OCI-LY1 (cell line): ENCODE measurements around the gene IMP3.

Source experiments
- H2AFZ ChIP-seq: fragments of 200-600 bp; sonication (generic), shearing (Covaris generic); 2 replicates; pipeline ENCODE4 v1.6.0; 2014; ENCODE audit warnings: antibody characterized with exemption, mild to moderate bottlenecking, low read length
- H3F3A ChIP-seq: fragments of 200-600 bp; sonication (generic), shearing (Covaris generic); 2 replicates; pipeline ENCODE4 v1.6.0; 2014; ENCODE audit warnings: mild to moderate bottlenecking, antibody characterized with exemption, low read length, moderate library complexity; ENCODE audit not compliant: insufficient read depth
- H3K27ac ChIP-seq: fragments of 200-600 bp; sonication (generic); 2 replicates; pipeline ENCODE4 v1.5.1; 2014; ENCODE audit warnings: low read length, mixed run types, mild to moderate bottlenecking, low read depth; ENCODE audit not compliant: poor library complexity, severe bottlenecking
- H3K27me3 ChIP-seq: fragments of 200-600 bp; sonication (generic); 2 replicates; pipeline ENCODE4 v1.6.0; 2014; ENCODE audit warnings: antibody characterized with exemption, mild to moderate bottlenecking, low read length, moderate library complexity; ENCODE audit not compliant: insufficient read depth
- H3K36me3 ChIP-seq: fragments of 200-600 bp; sonication (generic); 2 replicates; pipeline ENCODE4 v1.6.1; 2014; ENCODE audit warnings: mild to moderate bottlenecking, antibody characterized with exemption, low read length, moderate library complexity, mixed read lengths; ENCODE audit not compliant: insufficient read depth
- H3K4me1 ChIP-seq: fragments of 200-600 bp; sonication (generic); 2 replicates; pipeline ENCODE4 v1.5.1; 2014; ENCODE audit warnings: mild to moderate bottlenecking, low read length, moderate library complexity; ENCODE audit not compliant: insufficient read depth, severe bottlenecking
- H3K4me2 ChIP-seq: fragments of 200-600 bp; sonication (generic), shearing (Covaris generic); 2 replicates; pipeline ENCODE4 v1.6.1; 2014; ENCODE audit warnings: low read length
- H3K4me3 ChIP-seq: fragments of 200-600 bp; sonication (generic); 2 replicates; pipeline ENCODE4 v1.5.1; 2014; ENCODE audit warnings: low read length, low read depth, mild to moderate bottlenecking, mixed read lengths; ENCODE audit not compliant: poor library complexity, severe bottlenecking
- H3K79me2 ChIP-seq: fragments of 200-600 bp; shearing (Covaris generic); 2 replicates; pipeline ENCODE4 v1.6.1; 2016; ENCODE audit warnings: mixed run types, low read length, mixed read lengths; ENCODE audit not compliant: insufficient read depth
- H3K9ac ChIP-seq: fragments of 200-600 bp; sonication (generic), shearing (Covaris generic); 2 replicates; pipeline ENCODE4 v1.6.1; 2014; ENCODE audit warnings: mild to moderate bottlenecking, low read length, mixed read lengths
- H3K9me2 ChIP-seq: fragments of 200-600 bp; sonication (generic), shearing (Covaris generic); 2 replicates; pipeline ENCODE4 v1.6.1; 2014; ENCODE audit warnings: low read depth, mild to moderate bottlenecking, low read length, mixed read lengths
- H3K9me3 ChIP-seq: fragments of 200-600 bp; shearing (Covaris generic); 2 replicates; pipeline ENCODE4 v1.6.1; 2014; ENCODE audit warnings: low read length, mixed read lengths
- H4K20me1 ChIP-seq: fragments of 200-600 bp; sonication (generic), shearing (Covaris generic); 2 replicates; pipeline ENCODE4 v1.6.0; 2016; ENCODE audit warnings: mild to moderate bottlenecking, low read length; ENCODE audit not compliant: insufficient read depth
- CTCF ChIP-seq: fragments of 200-600 bp; sonication (generic), shearing (Covaris generic); IDR thresholded peaks from 2 replicates; pipeline ENCODE4 v1.5.1; 2017; ENCODE audit warnings: mild to moderate bottlenecking, antibody characterized with exemption, low read length, moderate library complexity, mixed read lengths
- EZH2 ChIP-seq: fragments of 200-600 bp; sonication (generic), shearing (Covaris generic); IDR thresholded peaks from 2 replicates; pipeline ENCODE4 v1.8.0; 2017; ENCODE audit warnings: borderline replicate concordance, mixed run types, mild to moderate bottlenecking, antibody characterized with exemption, low read length, moderate library complexity, mixed read lengths

IMP3 gene

DNA sequence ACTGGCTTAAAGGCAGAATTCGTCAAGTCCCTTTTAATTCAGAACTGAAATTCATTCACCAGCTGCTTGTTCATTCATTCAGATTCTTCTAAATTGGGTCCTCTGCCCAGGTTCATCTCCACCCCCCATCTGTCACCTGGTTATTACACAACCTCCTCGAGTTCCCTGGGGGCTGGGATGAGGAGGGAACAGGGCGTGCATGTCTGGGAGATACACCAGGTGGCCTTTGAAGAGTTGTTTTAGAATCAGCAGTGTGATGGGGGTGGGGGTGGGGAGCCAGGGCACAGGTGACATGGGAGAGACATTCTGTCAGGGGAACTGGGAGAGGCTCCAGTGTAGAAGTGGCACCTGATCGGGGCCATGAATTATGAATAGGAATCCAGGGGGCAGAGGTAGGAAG is 15.9 kb upstream of the IMP3 start:
- Histone ChIP-seq H3F3A (no peaks in the 10 kb centered on the region), H3K9me2 (no peaks in the 10 kb centered on the region), H3K4me1 (no peaks in the 10 kb centered on the region), H3K27me3 (peaks cover 9% of the 10 kb centered on the region; the same call in 1 of the 2 replicates), H4K20me1 (no peaks in the 10 kb centered on the region), H3K79me2 (no peaks in the 10 kb centered on the region), H3K4me2 (no peak overlapping the region), H2AFZ (no peak overlapping the region), H3K4me3 (no peak overlapping the region), H3K9me3 (no peaks in the 10 kb centered on the region), H3K27ac (no peak overlapping the region), H3K9ac (no peak overlapping the region), H3K36me3 (no peaks in the 10 kb centered on the region)
- TF ChIP-seq CTCF: no peak
- TF ChIP-seq EZH2: no peak

DNA sequence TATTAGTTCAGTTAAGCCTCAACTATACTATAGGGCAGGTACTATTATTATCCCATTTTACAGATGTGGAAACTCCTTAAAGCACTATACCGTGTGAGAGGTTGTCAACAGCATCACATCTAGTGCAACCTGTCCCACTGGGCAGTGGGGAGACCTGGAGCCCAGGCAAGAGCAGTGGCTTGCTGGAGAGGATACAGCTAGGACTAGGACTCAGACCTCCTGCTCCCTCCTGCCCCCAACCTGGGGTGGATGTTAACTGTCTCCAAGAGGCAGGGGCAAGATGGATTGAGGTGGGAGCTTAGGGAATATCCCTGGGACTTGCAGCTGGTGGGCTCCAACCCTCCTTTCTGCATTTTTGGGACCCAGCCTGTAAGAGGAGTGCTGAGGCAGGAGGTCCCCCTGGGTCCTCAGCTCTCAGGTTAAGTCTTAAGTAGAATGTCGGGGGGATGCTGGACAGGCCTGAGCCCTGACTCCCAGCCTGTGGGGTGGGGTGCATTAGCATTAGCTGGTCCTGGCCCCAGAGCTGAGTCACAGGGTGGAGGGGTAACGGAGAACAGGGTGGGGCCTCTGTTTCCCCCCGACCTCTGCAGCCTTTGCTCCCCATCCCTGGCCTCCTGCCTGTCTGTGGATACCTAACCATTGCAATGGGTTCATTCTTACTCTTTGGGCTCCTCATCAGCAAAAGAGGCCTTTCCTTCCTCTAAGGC is 14.3 kb upstream of the IMP3 start:
- no peaks in the 10 kb centered on the region for H3F3A ChIP-seq
- H3K9me2 ChIP-seq: no peaks in the 10 kb centered on the region
- TF ChIP-seq EZH2 (no peak), CTCF (no peak)
- no peaks in the 10 kb centered on the region for H3K9me3 ChIP-seq
- no peak overlapping the region for H3K4me2 ChIP-seq
- no peak overlapping the region for H2AFZ ChIP-seq
- H3K27ac ChIP-seq: no peak overlapping the region
- no peaks in the 10 kb centered on the region for H3K36me3 ChIP-seq
- H3K9ac ChIP-seq: no peak overlapping the region
- no peaks in the 10 kb centered on the region for H3K79me2 ChIP-seq
- H3K4me1 ChIP-seq: no peaks in the 10 kb centered on the region
- no peak overlapping the region for H3K4me3 ChIP-seq
- peaks cover 6% of the 10 kb centered on the region; the same call in 1 of the 2 replicates for H3K27me3 ChIP-seq
- H4K20me1 ChIP-seq: no peaks in the 10 kb centered on the region

GRCh38 chr15:75653347-75653913 is 13.4 kb upstream of the IMP3 start:
- TF ChIP-seq CTCF: no peak
- no peak for TF ChIP-seq EZH2
- Histone ChIP-seq H3K27ac (no peak overlapping the region), H3K9me2 (no peaks in the 10 kb centered on the region), H3K9ac (no peak overlapping the region), H3F3A (no peaks in the 10 kb centered on the region), H3K4me1 (no peaks in the 10 kb centered on the region), H3K79me2 (no peaks in the 10 kb centered on the region), H3K27me3 (peaks cover 6% of the 10 kb centered on the region; the same call in 1 of the 2 replicates), H3K4me3 (no peak overlapping the region), H2AFZ (no peak overlapping the region), H3K36me3 (no peaks in the 10 kb centered on the region), H3K4me2 (no peak overlapping the region), H3K9me3 (no peaks in the 10 kb centered on the region), H4K20me1 (no peaks in the 10 kb centered on the region)
